HG02678 (cell line): ENCODE measurements around the gene TGFBR2.
A peak's percentile ranks its signal among the peaks of the same experiment; 100 is the strongest.

ENCODE experiments used
- ATAC-seq: cut with Tn5 transposase; IDR thresholded peaks from one replicate; pipeline ENCODE4 v1.9.1; 2021; ENCODE audit warnings: mild to moderate bottlenecking, moderate library complexity; ENCODE audit not compliant: unreplicated experiment

TGFBR2 gene

DNA sequence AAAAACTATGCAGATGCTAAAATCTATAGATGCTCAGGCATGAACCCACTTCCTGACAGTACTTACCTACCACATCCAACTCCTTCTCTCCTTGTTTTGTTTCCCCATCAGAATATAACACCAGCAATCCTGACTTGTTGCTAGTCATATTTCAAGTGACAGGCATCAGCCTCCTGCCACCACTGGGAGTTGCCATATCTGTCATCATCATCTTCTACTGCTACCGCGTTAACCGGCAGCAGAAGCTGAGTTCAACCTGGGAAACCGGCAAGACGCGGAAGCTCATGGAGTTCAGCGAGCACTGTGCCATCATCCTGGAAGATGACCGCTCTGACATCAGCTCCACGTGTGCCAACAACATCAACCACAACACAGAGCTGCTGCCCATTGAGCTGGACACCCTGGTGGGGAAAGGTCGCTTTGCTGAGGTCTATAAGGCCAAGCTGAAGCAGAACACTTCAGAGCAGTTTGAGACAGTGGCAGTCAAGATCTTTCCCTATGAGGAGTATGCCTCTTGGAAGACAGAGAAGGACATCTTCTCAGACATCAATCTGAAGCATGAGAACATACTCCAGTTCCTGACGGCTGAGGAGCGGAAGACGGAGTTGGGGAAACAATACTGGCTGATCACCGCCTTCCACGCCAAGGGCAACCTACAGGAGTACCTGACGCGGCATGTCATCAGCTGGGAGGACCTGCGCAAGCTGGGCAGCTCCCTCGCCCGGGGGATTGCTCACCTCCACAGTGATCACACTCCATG lies 65.3 kb downstream of the TGFBR2 start:
- ATAC-seq = no peak

DNA sequence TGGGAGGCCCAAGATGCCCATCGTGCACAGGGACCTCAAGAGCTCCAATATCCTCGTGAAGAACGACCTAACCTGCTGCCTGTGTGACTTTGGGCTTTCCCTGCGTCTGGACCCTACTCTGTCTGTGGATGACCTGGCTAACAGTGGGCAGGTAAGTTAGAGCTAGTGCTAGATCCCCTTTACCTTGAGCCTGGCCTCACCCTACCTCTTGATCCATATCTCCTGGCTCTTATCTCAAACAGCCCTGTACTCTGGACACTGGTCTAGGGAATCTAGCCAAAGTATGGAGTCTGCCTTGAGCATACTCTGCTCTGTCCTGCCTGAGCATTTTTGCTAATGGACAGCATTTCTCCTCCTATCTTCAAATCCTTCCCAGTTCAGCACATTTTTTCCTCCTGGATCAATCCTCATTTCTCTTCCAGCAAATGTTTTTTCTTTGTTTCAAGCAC lies 65.9 kb downstream of the TGFBR2 start:
- ATAC-seq = no peak

GRCh38 chr3:30672959-30673358 lies 66.6 kb downstream of the TGFBR2 start:
- no peak for ATAC-seq

DNA sequence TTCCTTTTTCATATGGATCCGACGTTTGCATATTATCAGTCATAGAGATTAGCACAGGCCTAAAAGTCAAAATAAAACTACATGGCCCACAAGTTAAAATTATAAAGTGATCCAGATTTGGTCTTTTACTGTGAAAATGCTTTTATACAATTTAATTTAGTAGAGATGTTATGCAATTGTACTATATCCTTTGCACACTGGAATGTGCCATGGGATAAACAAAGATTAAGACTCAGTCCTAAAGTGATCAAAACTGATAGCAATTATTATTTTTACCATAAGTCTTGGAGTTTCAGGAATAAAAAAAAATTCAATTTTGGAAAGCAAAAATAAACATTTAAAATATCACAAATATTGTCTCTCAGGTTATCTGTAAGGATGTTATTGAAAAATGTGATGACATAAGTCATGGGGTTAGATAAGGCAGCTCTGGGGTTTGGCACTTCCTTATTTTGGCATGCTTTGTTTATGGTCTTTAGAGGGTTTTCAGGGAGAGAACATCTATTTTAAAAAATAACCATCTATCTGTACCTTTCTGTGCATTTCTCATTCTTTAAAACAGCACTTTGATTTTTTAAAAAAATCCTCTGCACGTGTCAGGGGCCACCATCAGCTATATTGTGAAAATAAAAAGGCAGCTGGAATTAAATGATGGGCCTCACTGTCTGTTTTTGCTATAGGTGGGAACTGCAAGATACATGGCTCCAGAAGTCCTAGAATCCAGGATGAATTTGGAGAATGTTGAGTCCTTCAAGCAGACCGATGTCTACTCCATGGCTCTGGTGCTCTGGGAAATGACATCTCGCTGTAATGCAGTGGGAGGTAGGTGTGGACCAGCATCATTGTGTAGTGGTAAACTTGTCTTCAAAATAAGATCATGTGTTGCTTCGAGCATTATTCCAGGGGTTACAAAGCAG lies 67.3 kb downstream of the TGFBR2 start:
- no peak for ATAC-seq

DNA sequence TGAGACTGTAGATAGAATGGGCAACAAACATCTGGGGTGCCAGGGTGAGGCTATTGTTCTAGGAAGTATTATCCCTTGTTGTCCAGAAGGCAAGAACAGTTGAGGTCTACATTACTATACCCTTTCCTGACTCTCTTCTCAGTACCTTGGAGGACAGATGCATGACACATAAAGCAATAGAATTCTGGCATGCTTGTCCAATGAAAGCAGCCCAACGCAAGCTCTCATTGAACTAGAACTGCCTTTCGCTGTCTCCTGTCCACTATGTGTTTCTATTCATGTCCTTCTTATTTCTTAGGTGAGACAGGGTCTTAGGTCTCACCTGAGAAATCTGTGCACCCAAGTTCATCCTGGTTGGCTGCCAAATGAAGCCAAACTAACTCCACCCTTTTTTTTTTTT lies 68.6 kb downstream of the TGFBR2 start:
- no peak for ATAC-seq

- no peak for ATAC-seq
Measured at GRCh38 chr3:30675774-30676173, 69.4 kb downstream of the TGFBR2 start.

- peak; percentile 56 for ATAC-seq
Measured at GRCh38 chr3:30676424-30677346, 70.3 kb downstream of the TGFBR2 start.

DNA sequence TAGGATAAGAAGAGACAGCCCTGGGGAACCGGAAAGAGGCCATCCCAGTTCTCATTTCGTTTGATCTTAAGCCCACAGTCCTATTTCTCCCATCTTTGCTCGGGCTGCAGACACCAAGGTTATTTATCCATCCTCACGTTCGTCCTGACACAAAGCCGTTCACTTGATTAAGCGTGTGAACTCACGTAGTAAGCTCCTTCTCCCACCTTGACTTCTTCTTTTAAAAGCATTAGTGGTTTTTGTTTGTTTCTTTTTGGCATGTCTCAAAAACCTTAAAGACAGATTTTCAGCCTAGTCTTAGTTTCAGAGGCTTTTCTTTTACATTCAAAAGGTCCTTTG lies 70.9 kb downstream of the TGFBR2 start:
- no peak for ATAC-seq

DNA sequence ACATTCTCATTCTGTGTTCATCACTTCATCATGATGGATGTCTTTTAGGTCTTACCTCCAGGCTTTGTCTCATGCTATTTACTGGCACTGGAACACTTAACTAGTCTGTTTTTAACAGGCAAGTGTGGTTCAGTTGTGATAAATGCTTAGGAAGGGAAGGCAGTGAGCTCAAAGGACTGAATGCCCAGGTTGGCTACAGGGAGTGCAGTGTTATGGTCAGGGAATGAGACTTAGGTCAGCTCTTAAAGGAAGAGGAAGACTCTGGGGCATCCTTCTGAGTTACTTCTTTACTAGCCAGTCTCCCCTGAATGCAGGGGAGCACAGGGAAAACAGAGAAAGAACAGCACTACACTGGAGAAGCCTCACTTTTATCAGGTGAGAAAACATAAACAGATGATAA lies 72.6 kb downstream of the TGFBR2 start:
- no peak for ATAC-seq

GRCh38 chr3:30680789-30681648 lies 74.6 kb downstream of the TGFBR2 start:
- ATAC-seq = no peak

DNA sequence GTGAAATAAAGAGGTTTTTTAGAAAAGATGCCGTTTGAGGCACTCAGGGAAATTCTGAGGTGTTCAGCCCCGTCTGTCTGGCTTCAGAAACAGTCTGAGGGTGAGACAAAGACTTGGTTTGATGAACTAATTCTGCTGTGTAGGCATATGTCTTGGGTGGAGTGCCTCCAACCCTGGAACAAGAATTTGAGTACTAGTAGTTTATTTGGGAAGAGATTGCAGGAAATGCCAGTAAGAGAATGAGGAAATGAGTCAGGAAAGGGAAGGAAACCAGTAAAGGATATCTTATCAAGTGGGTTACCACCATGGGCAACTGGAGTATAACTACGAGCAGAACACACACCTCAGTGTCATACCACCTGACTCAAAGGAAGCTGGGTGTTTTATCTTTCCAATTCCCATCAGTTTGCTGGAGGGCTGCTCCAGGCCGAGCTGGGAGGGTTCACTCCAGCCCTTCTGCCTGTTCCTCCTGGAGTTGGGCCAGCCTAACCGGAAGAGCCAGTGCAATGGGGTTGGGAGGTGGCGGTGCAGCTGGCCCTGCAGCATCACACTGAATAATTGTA lies 75.3 kb downstream of the TGFBR2 start:
- no peak for ATAC-seq

DNA sequence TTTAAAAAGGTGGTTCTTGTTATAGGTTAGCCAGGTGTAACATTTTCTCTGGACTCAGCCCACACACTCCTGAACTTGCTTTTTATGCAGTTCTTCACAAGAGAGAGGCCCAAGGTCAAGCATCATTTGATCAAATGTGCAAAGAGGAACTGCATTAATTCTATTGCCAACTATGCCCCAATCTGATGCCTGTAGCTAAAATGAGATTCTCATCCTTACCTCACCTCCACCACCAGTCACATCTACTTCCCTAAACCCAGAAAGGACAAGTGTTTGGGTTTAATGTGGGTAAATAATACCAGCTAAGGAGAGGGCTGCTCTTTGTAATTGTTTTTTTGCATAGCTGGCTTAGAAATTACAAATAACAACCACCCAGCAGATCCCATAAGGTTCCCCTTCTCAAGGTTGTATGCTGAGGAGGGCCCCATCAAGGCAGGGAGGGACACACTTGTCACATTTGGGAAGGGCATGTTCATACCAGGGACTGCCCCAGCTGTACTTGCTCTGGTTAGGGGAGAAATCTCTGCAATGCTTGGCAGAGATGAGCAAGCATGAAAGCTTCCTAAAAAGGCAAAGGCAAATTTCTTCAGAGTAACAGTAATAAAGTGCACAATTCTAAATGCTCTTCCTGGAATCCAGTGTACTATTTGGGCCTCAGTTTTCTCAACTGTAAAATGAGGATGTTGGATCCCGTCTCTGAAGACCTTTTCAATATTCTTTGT lies 76.2 kb downstream of the TGFBR2 start:
- no peak for ATAC-seq

GRCh38 chr3:30683769-30684168 lies 77.4 kb downstream of the TGFBR2 start:
- no peak for ATAC-seq

DNA sequence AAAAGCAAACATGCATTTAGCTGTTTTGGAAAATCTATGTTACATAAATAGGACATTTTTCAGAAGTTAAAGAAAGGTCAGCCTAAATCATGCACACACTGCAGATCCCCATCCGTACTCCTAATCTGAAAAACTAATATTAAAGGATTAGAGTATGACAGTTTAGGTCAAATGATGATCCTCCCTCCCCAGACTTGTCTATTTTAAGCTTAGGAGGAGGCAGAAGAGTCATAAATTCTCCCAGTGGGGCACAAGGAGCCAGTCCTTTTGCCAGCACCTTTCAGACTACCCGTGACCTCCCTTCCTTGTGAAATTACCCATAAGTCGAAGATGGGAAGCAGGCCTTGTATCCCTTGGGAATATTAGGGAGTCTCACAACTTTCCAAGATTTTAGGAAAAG lies 78.0 kb downstream of the TGFBR2 start:
- no peak for ATAC-seq

DNA sequence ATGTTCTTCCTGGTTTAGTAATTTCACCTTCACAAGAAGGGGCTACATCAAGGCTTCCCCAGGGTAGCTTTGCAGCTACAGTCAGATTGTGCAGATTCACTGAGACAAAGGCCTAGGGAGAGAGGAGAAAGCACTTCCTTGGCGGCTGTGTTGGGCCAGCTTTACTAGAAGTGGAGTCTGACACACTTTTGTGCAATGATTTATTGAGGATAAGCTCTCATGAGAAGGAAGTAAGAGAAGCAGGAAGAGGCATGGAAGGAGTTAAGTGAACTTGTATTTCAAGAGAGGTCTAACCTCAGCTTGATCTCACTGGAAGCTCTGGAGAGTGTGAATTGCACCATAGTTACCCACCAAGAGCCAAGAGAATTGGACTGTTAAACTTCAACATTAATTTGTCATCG lies 78.9 kb downstream of the TGFBR2 start:
- no peak for ATAC-seq

DNA sequence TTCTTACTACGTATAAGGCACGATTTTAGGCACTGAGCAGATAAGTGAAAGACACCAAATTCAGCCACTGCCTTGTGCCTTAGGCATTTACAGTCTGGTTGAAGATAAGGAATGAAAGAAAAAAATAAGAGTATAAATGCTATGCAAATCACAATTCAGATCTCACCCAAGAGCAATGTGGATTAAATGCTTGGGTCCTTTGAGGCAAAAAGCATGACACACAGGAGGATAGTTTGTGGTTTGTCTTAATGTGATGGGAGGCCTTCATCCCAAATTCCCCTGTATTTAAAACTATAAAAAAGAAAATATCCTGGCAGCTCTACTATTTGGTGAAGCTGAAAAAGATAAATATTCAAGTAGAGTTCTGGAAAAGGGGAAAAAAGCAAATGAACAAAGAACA lies 79.8 kb downstream of the TGFBR2 start:
- no peak for ATAC-seq

GRCh38 chr3:30686799-30687198 lies 80.4 kb downstream of the TGFBR2 start:
- no peak for ATAC-seq

GRCh38 chr3:30687930-30688570 lies 81.6 kb downstream of the TGFBR2 start:
- no peak for ATAC-seq
